GM18526 (cell line): ENCODE results near the gene PMEPA1.

Experiments
- POLR2A ChIP-seq: IDR thresholded peaks from 3 replicates; pipeline ENCODE4 v1.6.1; 2011; ENCODE audit not compliant: insufficient read length; ENCODE audit errors: extremely low read depth

The PMEPA1 gene

DNA sequence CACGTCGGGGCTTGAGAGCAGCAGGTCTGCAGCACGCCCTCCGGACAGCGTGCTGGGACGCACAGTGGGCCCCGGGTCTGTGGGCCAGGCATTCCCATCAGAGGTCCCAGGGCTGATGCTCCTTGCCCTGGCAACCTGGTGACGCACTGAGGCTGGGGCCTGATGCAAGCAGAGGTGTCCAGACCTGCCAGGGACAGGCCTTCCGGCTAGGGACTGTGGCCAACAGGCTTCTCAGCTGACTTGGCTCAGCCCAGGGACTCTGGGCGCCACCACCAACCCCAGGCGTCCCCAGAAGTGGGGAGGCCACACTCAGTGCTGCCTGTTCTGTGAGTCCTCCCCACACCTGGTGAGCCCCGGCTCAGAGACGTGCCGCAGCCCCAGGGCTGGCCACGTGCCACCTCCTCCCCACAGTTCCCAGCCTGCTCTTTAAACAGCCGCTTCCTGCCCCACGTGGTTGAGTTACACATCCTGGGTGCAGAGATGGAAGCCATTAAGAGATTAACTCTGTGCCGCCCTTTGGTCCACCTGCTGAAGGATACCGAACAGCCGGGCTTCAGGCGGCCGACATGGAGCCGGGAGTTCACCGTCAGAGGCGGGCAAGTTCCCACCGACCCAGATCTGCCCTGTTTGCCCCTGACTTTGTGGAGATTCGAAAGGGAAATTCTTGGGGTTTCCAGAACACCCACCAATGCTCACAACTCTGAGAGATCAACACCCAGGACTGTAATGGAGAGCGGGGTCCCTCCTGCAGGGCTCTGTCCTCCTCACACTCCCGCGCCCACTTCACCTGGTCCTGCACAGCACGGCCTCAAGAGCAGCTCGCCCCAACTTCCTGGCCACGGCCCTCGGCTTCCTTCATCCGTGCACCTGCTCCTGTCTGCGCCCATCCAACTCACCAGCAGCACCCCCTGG is 52.0 kb downstream of the PMEPA1 start:
- TF ChIP-seq POLR2A = no peak

DNA sequence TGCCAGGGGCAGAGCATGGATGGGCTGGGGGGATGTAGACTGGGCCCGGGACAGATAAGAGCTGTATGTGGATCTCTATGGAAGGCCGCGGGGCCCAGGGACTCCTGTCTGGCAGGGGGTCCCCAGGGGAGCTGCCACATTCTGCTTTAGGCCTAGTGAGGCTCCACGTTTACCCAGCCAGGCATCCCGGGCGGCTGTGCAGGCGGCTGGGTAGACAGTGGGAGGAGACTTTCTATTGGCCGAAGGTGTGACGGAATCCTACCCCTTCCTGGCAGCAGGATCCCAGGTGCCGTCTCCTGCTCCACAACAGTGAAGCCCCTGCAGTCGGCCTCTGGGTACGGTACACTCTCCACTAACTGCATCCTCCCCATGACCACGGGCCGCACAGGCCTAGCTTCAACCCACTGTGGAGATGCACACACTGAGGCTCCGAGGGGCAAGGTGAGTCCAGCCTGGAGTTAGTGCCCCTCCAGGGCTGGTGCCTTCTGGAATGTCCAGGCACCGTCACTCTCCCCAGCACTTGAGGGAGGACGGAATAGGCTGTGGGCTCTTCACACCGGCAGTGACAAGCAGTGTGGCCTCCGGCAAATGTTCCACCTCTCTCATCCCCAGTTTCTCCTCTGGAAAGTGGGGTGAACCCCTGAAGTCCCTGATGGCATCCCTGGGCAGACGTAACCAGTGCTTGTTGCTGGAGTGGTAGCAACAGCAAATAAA is 52.8 kb downstream of the PMEPA1 start:
- TF ChIP-seq POLR2A = no peak

DNA sequence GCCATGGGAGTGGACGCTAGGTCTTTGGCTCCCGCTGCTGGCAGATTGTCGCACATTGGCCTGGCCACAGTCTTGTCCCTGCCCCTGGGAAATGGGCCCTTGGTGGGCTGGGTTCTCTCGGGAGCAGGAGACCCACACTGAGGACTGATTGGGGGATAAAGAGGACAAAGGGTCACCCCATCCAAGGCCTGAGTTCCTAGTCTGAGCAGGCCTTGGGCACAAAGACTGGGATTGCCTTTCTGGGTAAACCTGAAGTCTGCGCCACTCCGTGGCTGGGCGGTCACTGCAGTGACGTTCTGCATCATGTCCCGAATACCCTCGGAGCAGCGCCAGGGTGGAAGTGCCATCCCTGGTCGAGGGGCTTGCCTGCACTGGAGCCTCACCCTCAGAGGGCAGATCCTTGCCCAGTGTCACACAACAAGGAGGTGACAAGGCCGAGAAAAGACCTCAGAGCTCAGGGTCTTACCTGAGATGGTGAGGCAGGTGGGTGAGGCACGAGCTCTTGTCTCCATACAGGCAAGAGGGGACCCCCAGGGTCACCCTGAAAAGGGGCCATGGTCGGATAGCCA is 53.5 kb downstream of the PMEPA1 start:
- no peak for TF ChIP-seq POLR2A

DNA sequence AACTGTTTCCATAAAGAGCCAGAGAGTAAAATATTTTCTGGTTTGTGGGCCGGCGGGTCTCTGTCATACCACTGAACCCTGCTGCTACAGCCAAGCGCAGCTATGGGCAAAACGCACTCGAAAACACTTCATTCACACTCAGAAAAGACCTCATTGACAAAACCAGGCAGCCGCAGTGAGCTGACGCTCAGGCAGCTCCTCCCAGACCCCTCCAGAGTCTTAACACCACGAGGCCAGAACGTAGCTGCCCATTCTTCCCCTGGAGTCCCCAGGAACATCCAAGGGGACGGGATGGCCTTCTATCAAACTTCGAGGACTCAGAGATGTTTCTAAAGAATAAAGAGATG is 54.0 kb downstream of the PMEPA1 start:
- TF ChIP-seq POLR2A = no peak

DNA sequence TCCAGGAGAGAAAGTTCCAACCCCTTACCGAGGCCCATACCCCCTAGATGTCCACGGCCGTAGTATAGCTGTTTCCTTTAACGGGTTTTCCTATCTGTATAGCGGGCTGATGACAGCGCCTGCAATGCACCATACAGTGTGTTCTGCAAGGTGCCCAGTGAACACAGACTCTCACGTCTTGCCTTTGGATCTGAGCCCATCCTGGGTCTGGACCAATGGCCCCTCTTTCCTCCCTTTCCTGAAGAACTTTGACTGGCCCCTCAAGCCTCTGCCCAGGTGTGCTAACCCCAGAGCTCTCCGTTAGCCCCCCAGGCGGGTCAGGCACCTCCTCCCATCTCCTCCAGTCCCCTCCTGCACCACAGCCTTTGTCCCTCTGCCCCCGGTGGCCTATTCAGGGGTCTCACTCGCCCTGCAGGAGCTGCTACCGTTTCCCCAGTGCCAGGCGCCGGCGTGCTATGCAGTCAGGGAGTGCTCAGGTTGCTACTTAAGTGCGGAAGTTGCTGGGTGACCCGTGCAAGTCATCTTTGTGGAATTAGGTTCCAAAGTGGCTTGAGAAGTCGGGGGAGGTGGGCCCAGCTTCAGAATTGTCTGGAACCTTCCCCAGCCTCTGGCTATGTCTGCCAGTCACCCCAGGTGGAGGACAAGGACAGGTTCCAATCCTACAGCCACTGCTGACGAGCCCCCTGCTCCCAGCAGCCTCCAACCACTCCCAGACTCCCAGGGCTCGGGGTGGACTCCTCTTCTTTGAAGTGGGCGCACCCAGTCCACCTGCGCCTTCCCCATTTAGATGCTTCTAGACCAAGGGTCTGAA is 54.6 kb downstream of the PMEPA1 start:
- TF ChIP-seq POLR2A = no peak

DNA sequence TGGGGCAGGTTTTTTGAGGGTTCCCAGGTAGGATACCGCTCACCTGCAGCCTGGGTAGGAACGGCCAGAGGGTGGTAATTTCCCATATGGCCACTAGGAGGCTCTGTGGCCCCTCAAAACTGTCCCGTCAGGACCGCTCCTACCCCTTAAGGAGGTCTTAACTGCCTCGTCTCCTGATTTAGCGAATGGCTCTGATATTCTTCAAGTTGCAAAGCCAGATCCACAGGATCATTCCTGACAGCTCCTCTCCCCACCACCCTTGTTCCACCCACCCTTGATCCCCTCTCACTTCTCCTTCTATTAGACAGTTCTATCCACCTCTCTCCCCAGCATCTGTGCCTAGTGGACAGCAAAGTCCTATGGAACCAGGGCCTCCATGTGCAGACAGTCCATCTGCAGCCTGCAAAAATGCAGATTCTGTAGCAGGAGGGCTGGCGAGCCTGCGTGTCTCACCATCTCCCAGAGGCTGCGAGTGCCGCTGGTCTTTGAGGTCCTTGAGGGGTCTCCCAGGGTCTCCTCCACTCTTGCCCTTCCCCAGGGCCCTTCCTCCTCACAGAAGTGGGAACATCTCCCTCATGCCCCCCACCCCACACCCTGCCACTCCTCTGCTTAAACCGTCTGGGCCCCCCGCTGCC is 55.3 kb downstream of the PMEPA1 start:
- TF ChIP-seq POLR2A = no peak

DNA sequence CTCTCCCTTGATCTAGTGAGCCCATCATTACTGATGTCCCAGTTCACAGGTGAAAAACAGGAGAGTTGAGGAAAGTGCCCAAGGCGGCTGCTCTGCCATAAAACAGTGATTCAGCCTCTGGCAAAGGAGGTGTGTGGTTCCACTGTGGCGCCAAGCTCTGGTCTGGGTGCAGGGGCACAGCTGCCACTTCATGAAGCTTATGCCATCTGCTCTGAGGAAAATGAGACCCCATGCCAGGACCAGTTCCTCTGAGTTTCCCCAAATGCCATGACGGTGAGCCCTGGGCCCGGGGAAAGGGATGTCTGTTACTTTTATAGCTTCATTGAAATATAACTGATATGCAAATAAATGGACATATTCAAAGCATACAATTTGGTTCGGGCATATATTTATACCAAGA is 55.9 kb downstream of the PMEPA1 start:
- no peak for TF ChIP-seq POLR2A

DNA sequence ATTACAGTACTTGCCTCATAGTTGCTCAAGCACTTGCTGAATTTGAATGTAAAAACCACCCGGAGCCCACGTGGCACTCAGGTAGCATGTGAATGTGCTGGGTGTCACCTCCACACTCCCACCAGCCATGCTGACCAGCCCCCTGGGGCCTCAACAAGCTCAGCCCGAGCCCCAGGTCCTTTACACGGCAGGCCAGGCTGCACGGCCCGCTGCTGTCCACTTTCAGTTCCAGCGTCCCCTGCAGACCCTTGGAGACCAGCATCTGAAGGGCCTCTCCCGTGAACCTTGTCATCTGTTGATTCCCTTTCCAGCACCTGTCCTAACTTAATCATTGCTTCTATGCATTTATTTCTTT is 56.3 kb downstream of the PMEPA1 start:
- TF ChIP-seq POLR2A = no peak

DNA sequence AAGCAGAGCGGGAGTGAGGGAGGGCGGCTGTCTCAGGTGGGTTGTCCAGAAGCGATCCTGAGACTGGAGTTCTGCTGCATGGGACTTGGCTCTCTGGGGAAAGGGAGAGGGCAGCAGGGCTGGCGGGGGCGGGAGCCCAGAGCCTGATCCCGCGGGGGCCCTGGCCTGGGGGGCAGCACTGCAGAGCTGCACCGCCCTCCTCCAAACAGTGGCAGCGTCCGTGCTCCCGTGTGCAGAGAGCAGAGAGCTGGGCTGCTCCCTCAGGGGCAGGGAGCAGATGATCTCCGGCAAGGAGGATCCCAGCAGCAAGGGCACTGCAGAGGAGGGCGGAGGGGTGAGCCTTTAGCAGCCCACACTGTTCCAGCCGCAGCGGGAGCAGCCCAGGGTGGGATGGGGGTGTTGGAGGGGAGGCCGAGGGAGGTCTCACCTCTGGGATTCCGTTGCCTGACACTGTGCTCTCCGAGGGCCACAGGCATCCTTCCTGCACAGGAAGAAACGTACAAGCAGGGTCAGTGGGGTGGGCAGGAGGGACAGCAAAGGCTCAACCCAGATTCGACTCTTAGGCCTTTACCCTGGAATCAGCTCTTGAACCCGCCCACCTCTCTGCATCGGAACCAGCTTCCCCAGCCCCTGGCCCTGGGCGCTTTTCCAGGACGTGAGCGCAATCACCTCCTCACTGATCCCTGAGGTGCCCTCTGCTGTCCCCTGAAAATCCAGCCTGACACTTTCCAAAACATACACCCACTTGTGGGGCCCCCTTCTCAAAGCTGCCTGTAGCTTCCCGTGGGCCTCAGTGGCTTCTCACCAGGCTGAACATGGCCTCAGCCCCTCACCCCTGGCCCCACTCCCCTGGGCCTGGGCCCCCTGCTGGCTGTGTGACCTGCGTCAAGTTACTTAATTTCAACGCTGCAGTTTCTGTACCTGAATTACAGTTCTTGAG is 56.9 kb downstream of the PMEPA1 start:
- no peak for TF ChIP-seq POLR2A

DNA sequence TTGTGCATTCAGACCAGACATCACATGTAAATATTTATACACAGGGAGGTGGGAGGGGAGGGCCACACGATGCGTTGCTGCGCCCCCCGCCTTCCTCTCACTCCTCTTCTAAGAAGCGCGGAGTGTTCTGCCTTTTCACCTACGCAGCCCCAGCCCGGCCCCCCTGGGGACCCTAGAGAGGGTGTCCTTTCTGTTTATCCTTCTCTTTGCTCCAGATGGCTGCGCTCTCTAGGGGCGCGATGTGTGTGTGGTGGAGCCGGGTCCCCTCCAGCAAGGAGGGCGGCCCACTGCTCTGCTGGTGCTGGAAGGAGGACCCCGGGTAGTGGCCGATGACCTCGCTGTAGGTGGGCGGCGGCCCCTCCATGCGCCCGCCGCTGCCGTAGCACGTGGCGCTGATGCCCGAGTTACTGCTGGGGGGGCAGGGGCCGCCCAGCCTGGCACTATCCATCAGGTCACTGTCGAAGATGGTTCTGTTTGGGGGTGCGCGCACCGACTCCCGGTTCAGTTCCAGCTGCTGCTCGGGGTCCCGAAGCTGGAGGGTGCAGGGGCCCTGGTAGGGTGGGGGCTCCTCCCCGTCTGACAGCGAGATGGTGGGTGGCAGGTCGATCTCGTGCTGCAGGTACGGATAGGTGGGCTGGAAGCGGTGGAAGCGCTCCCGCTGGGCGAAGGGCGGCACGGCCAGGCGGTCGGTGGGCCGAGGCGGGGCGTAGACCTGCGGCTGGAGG is 57.8 kb downstream of the PMEPA1 start:
- TF ChIP-seq POLR2A = no peak

DNA sequence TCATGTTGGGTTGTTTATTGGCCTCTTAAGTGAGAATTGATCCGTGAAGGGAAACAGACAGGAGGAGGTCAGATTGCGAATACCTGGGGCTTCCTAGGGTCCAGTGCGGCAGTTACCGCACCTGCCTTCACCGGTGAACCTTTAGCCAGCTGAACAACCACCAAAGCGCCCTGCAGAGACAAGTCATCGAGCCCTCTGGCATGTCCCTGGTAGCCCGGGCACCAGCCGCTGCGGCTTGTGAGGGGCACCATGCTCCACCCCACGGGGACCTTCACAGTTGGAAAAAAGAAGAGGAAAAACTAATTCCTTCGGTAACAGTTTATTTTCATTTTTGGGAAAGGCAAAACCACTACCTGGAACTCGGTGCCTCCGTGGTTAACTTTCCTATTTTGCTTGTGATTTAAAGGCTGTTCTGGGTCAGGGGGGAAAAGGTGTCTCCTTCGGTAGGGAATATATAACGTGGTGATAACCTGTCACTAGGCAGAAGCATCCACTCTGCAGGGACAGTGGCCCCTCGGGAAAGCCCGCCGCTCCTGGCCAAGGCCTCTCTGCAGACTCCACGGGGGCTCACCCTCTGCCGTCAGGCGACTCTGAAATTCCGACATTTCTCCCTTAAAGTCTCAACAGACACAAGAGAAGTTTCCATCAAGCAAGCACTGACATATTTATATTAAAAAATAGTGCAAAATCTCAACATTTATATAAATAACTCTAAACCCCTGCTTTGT is 58.9 kb downstream of the PMEPA1 start:
- no peak for TF ChIP-seq POLR2A

DNA sequence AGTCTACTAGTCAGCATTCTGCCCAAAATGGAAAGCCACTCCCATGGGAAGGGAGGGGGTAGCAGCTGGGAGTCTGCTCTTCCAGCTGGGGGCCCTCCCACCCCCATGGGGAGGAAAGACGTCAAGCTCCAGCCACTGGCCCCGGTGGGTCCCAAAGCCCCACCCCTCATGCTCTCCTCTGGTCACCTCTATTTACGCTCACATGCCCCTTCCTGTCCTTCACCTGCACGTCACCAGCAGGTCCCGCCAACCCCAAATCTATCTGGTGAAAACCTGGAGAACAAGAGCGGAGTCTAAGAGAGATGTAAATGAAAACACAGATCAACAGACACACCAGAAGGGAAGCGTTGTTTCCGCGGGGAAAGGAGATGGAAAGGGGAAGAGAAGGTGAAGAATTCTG is 59.5 kb downstream of the PMEPA1 start:
- no peak for TF ChIP-seq POLR2A

DNA sequence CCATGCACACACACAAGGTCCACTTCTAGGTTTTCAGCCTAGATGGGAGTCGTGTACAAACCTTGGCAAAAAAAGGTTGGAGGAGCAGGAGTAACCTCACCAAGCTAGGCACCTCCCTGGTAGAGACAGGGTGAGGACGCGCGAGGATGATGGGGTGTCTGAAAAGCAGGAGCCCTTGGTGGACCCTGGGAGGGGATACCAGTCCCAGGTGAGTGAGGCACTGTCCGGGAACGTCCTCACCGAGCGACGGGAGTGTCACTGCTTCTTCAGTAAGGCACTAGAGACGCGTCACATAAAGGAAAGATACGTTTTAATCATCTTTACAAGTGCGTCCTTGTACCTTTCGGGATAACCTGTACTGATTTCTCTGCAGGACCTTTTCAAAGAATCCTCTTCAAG is 60.2 kb downstream of the PMEPA1 start:
- TF ChIP-seq POLR2A = no peak
